Suprapubic skin (tissue), 4 donors: Measurements from ENCODE around the gene CA6. TPM values are rescaled to one million over a fixed set of nuclear protein-coding genes. Genes with fewer than 3 reads are reported as not detected.

Experiments
- DNase-seq, 2 donors: peaks; one replicate each; pipeline ENCODE4 v3.0.0-alpha.2; 2019; ENCODE audit warnings: low spot score in 2 of 2
- H3K27ac ChIP-seq: fragments of 200-600 bp; sonication (generic); one replicate; pipeline ENCODE4 v1.5.1; 2019
- H3K27me3 ChIP-seq: fragments of 200-600 bp; sonication (generic); one replicate; pipeline ENCODE4 v1.5.1; 2019
- H3K36me3 ChIP-seq: fragments of 200-600 bp; sonication (generic); one replicate; pipeline ENCODE4 v1.5.1; 2019
- H3K4me1 ChIP-seq: fragments of 200-600 bp; sonication (generic); one replicate; pipeline ENCODE4 v1.5.1; 2019
- H3K4me3 ChIP-seq: fragments of 200-600 bp; sonication (generic); one replicate; pipeline ENCODE4 v1.5.1; 2019; ENCODE audit warnings: mild to moderate bottlenecking
- H3K9me3 ChIP-seq: fragments of 200-600 bp; sonication (generic); one replicate; pipeline ENCODE4 v1.5.1; 2019
- EP300 ChIP-seq: sonication (generic); formaldehyde crosslinking; IDR thresholded peaks from one replicate; pipeline ENCODE4 v1.6.1; 2017; ENCODE audit warnings: antibody characterized with exemption
- POLR2A ChIP-seq, 2 donors: fragments of 450-650 bp; IDR thresholded peaks; one replicate each; pipeline ENCODE4 v1.6.1; 2017; ENCODE audit warnings: antibody characterized with exemption in 2 of 2, mild to moderate bottlenecking in 2 of 2, moderate library complexity in 2 of 2
- POLR2AphosphoS5 ChIP-seq, 3 donors: sonication (generic); formaldehyde crosslinking; IDR thresholded peaks; one replicate each; pipeline ENCODE4 v1.6.1; 2017; ENCODE audit warnings: antibody characterized with exemption in 3 of 3
- WGBS: methylation state at CpG from one replicate; pipeline ENCODE4 v1.1.5; 2018; 5-methylcytosine and 5-hydroxymethylcytosine counted together
- total RNA-seq, 4 donors: library from RNA; depleted of rRNA; stranded (reverse); fragments of >200 nt; gene quantifications; one replicate each; pipeline ENCODE4 v1.1.0, GENCODE V29; 2016
- TF ChIP-seq, protein P1 (sequence below), 2 donors: fragments of 200-600 bp in 1 of 2; fragments of 450-650 bp in 1 of 2; sonication (generic) in 1 of 2; IDR thresholded peaks; one replicate each; pipeline ENCODE4 v1.5.1; 2016 to 2019; ENCODE audit warnings: antibody characterized with exemption in 2 of 2, mild to moderate bottlenecking in 1 of 2, moderate library complexity in 1 of 2

The CA6 gene
- total RNA-seq, 4 donors from 2014 or later = 9.5 to 57.9 (median 38.7) TPM

GRCh38 chr1:9004700-9005394 lies 59.2 kb downstream of the CA6 start:
- TF ChIP-seq, protein P1, sequence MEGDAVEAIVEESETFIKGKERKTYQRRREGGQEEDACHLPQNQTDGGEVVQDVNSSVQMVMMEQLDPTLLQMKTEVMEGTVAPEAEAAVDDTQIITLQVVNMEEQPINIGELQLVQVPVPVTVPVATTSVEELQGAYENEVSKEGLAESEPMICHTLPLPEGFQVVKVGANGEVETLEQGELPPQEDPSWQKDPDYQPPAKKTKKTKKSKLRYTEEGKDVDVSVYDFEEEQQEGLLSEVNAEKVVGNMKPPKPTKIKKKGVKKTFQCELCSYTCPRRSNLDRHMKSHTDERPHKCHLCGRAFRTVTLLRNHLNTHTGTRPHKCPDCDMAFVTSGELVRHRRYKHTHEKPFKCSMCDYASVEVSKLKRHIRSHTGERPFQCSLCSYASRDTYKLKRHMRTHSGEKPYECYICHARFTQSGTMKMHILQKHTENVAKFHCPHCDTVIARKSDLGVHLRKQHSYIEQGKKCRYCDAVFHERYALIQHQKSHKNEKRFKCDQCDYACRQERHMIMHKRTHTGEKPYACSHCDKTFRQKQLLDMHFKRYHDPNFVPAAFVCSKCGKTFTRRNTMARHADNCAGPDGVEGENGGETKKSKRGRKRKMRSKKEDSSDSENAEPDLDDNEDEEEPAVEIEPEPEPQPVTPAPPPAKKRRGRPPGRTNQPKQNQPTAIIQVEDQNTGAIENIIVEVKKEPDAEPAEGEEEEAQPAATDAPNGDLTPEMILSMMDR (IDR thresholded peaks at IDR 0.05) = peak; percentile 65 to 92
- TF ChIP-seq EP300 = no peak
- no peak for TF ChIP-seq POLR2A (IDR thresholded peaks at IDR 0.05)
- no peak for TF ChIP-seq POLR2AphosphoS5 (IDR thresholded peaks at IDR 0.05)
- Histone ChIP-seq H3K4me3 (no peak overlapping the region), H3K9me3 (no peaks in the 10 kb centered on the region), H3K27ac (no peak overlapping the region), H3K4me1 (no peaks in the 10 kb centered on the region), H3K27me3 (no peaks in the 10 kb centered on the region), H3K36me3 (no peaks in the 10 kb centered on the region)
- 72% methylated on average over 16 of the region's 22 CpGs for WGBS
- DNase-seq = no peak

DNA sequence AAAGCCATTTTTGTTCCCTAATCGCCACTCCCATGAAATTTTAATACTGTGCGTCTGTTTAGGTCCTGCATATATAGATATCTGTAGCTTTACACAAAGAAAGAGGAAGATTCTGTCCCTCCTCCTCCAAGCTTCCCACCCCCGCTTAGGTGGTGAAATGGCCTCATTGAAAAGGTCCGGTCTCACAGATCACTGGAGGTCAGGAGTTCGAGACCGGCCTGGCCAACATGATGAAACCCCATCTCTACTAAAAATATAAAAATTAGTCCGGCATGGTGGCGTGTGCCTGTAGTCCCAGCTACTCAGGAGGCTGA lies 59.7 kb downstream of the CA6 start:
- TF ChIP-seq POLR2AphosphoS5 (IDR thresholded peaks at IDR 0.05) (no peak), EP300 (no peak), POLR2A (IDR thresholded peaks at IDR 0.05) (no peak)
- TF ChIP-seq, protein P1 (IDR thresholded peaks at IDR 0.05) = no peak
- no peak for DNase-seq
- H3K4me1 ChIP-seq = no peaks in the 10 kb centered on the region
- H3K4me3 ChIP-seq = no peak overlapping the region
- no peaks in the 10 kb centered on the region for H3K36me3 ChIP-seq
- no peaks in the 10 kb centered on the region for H3K27me3 ChIP-seq
- 70% methylated on average over 8 of the region's 8 CpGs for WGBS
- H3K9me3 ChIP-seq = no peaks in the 10 kb centered on the region
- H3K27ac ChIP-seq = no peak overlapping the region

GRCh38 chr1:9006956-9007615 lies 61.4 kb downstream of the CA6 start:
- Histone ChIP-seq H3K4me3 (no peak overlapping the region), H3K9me3 (no peaks in the 10 kb centered on the region), H3K27me3 (no peaks in the 10 kb centered on the region), H3K27ac (no peak overlapping the region), H3K36me3 (no peaks in the 10 kb centered on the region), H3K4me1 (no peaks in the 10 kb centered on the region)
- WGBS = 90% methylated on average over 12 of the region's 19 CpGs
- no peak for DNase-seq
- TF ChIP-seq POLR2AphosphoS5 (IDR thresholded peaks at IDR 0.05) = no peak
- TF ChIP-seq POLR2A (IDR thresholded peaks at IDR 0.05) = no peak
- no peak for TF ChIP-seq EP300
- TF ChIP-seq, protein P1 (IDR thresholded peaks at IDR 0.05) = no peak

DNA sequence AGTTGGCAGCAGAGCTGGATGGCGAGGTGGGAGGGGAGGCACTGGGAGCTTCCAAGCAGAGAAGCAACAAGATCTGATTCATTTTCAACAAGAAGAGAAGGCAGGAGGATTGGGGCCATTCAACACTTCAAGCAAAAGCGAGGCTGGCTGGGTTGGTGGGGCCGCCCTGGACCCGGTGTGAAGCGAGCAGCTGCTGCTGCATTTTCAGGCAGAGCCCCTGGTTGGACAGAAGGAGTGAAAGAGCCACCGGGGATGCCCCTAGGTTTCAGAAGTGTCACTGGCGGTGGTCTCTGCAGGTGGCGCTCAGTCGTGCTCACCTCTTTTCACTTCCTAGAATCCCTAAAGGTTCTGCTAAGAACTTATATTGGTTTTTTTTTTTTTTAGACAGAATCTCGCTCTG lies 62.6 kb downstream of the CA6 start:
- no peaks in the 10 kb centered on the region for H3K36me3 ChIP-seq
- DNase-seq = no peak
- no peak overlapping the region for H3K4me3 ChIP-seq
- no peak overlapping the region for H3K27ac ChIP-seq
- H3K9me3 ChIP-seq = no peaks in the 10 kb centered on the region
- no peak for TF ChIP-seq EP300
- TF ChIP-seq POLR2A (IDR thresholded peaks at IDR 0.05) = no peak
- TF ChIP-seq POLR2AphosphoS5 (IDR thresholded peaks at IDR 0.05) = no peak
- TF ChIP-seq, protein P1 (IDR thresholded peaks at IDR 0.05) = no peak
- no peaks in the 10 kb centered on the region for H3K4me1 ChIP-seq
- 90% methylated on average over 10 of the region's 10 CpGs for WGBS
- H3K27me3 ChIP-seq = no peaks in the 10 kb centered on the region

DNA sequence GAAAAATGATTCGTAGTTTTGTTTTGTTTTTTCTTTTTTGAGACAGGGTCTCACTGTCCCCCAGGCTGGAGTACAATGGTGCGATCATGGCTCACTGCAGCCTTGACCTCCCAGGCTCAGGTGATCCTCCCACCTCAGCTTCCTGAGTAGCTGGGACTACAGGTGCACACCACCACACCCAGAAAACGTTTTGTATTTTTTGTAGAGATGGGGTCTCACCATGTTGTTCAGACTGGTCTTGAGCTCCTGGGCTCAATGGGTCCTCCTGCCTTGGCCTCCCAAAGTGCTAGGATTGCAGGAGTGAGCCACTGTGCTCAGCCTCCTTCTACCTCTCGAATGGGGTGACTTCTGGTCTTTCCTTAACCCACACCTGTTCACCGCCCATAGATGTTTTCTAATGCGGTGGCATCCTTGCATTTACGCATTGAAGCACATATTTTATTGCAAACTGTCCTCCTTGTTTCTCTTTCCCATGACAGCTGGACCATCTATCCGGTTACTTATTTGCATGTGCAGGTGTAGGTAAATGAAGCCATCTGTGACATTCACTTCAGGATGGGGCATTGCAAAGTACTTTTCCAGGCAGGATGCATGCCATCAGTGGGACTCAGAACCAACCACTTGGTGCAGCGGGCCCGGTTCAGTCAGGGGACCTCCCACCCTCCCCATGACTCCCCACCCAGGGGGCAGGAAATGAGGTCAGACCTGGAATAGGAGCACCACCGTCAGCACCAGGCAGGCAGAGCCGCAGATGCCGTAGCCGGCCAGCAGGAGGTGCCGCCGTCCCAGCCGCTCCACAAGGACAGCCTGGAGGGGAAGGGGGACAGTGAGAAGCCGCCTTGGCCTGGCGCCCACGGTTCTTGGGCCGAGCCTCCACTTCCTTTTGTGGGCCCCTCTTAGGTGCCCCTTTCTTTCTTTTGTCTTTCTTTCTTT lies 64.0 kb downstream of the CA6 start:
- no peak overlapping the region for H3K4me3 ChIP-seq
- H3K27ac ChIP-seq = no peak overlapping the region
- no peaks in the 10 kb centered on the region for H3K4me1 ChIP-seq
- H3K36me3 ChIP-seq = no peaks in the 10 kb centered on the region
- TF ChIP-seq EP300 (no peak), POLR2A (IDR thresholded peaks at IDR 0.05) (no peak), POLR2AphosphoS5 (IDR thresholded peaks at IDR 0.05) (no peak)
- TF ChIP-seq, protein P1 (IDR thresholded peaks at IDR 0.05) = peak in 1 of 2 donors; percentile 32
- WGBS = 66% methylated on average over 20 of the region's 21 CpGs
- H3K9me3 ChIP-seq = no peaks in the 10 kb centered on the region
- H3K27me3 ChIP-seq = no peaks in the 10 kb centered on the region
- no peak for DNase-seq
